PFSK-1 (cell line): ENCODE data around the gene AMMECR1.

ENCODE experiments used
- POLR2AphosphoS5 ChIP-seq: IDR thresholded peaks from 2 replicates; pipeline ENCODE4 v1.6.1; 2012; ENCODE audit warnings: low read depth, mild to moderate bottlenecking, control low read depth, low read length, moderate library complexity
- SIN3A ChIP-seq: IDR thresholded peaks from 2 replicates; pipeline ENCODE4 v1.6.1; 2012; ENCODE audit warnings: mild to moderate bottlenecking, low read length, moderate library complexity, borderline replicate concordance; ENCODE audit not compliant: insufficient read depth

- no peak for TF ChIP-seq SIN3A
- no peak for TF ChIP-seq POLR2AphosphoS5
Observed at GRCh38 chrX:110218591-110218990, 99.3 kb downstream of the AMMECR1 start.
